SK-N-SH (cell line): Measurements from ENCODE around the gene RAB7A.

Experiments used
- ELF1 ChIP-seq: IDR thresholded peaks from 2 replicates; pipeline ENCODE4 v1.4.0; 2012
- EZH2phosphoT487 ChIP-seq: fragments of 200-600 bp; sonication (generic); IDR thresholded peaks from 2 replicates; pipeline ENCODE4 v1.6.1; 2017; ENCODE audit warnings: low read depth, mixed run types, mild to moderate bottlenecking, antibody characterized with exemption, moderate library complexity, borderline replicate concordance
- FOXM1 ChIP-seq: IDR thresholded peaks from 2 replicates; pipeline ENCODE4 v1.4.0; 2012; ENCODE audit warnings: low read depth, mild to moderate bottlenecking
- MEF2A ChIP-seq: IDR thresholded peaks from 2 replicates; pipeline ENCODE4 v1.4.0; 2012; ENCODE audit warnings: low read depth, borderline replicate concordance
- RAD21 ChIP-seq: IDR thresholded peaks from 2 replicates; pipeline ENCODE4 v1.6.1; 2012; ENCODE audit warnings: mild to moderate bottlenecking, low read length
- TF ChIP-seq, protein P1 (sequence below): fragments of 200-600 bp; sonication (generic); IDR thresholded peaks from 2 replicates; pipeline ENCODE4 v1.6.1; 2017; ENCODE audit warnings: antibody characterized with exemption, mild to moderate bottlenecking, moderate library complexity
- TF ChIP-seq, protein P2 (sequence below): IDR thresholded peaks from 2 replicates; pipeline ENCODE4 v1.6.1; 2012; ENCODE audit warnings: mild to moderate bottlenecking, low read depth, low read length, moderate library complexity

DNA sequence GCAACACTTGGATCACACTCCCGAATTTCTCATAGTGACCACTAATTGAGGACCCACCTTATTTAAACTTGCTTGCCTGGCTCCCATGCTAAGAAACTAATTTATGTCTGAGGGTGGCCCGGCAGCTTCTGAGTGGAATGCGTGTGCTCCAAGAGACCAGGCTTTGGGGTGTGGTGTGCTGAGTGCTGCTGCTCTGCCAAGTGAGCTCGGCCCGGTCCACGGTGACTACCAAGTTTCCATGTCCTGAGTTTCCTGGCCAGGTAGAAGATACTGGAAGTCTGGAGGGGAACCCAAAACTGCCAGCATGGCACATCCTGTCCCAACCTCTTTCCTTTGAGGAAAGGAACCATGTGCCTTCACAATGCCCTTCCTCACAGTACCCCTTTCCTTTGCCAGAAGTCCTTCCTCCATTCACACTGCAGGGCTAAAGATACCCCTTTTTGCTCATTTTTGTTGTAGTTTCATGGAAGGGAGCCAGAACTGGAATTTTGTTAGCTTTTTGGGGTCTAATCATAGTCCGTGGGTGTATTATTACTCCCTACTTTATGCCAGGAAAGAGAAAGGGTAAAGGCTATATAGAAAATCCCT is 94.4 kb downstream of the RAB7A start:
- TF ChIP-seq, protein P1, sequence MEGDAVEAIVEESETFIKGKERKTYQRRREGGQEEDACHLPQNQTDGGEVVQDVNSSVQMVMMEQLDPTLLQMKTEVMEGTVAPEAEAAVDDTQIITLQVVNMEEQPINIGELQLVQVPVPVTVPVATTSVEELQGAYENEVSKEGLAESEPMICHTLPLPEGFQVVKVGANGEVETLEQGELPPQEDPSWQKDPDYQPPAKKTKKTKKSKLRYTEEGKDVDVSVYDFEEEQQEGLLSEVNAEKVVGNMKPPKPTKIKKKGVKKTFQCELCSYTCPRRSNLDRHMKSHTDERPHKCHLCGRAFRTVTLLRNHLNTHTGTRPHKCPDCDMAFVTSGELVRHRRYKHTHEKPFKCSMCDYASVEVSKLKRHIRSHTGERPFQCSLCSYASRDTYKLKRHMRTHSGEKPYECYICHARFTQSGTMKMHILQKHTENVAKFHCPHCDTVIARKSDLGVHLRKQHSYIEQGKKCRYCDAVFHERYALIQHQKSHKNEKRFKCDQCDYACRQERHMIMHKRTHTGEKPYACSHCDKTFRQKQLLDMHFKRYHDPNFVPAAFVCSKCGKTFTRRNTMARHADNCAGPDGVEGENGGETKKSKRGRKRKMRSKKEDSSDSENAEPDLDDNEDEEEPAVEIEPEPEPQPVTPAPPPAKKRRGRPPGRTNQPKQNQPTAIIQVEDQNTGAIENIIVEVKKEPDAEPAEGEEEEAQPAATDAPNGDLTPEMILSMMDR = no peak
- TF ChIP-seq, protein P2, sequence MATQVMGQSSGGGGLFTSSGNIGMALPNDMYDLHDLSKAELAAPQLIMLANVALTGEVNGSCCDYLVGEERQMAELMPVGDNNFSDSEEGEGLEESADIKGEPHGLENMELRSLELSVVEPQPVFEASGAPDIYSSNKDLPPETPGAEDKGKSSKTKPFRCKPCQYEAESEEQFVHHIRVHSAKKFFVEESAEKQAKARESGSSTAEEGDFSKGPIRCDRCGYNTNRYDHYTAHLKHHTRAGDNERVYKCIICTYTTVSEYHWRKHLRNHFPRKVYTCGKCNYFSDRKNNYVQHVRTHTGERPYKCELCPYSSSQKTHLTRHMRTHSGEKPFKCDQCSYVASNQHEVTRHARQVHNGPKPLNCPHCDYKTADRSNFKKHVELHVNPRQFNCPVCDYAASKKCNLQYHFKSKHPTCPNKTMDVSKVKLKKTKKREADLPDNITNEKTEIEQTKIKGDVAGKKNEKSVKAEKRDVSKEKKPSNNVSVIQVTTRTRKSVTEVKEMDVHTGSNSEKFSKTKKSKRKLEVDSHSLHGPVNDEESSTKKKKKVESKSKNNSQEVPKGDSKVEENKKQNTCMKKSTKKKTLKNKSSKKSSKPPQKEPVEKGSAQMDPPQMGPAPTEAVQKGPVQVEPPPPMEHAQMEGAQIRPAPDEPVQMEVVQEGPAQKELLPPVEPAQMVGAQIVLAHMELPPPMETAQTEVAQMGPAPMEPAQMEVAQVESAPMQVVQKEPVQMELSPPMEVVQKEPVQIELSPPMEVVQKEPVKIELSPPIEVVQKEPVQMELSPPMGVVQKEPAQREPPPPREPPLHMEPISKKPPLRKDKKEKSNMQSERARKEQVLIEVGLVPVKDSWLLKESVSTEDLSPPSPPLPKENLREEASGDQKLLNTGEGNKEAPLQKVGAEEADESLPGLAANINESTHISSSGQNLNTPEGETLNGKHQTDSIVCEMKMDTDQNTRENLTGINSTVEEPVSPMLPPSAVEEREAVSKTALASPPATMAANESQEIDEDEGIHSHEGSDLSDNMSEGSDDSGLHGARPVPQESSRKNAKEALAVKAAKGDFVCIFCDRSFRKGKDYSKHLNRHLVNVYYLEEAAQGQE = no peak
- TF ChIP-seq MEF2A (no peak), EZH2phosphoT487 (no peak), FOXM1 (no peak), ELF1 (no peak), RAD21 (no peak)
